MM.1S (cell line): ENCODE measurements around the gene RHOJ.

Experiments
- DNase-seq: peaks from one replicate; pipeline ENCODE4 v3.0.0-alpha.2; 2015
- H2AFZ ChIP-seq: fragments of 300-600 bp; sonication (generic); 2 replicates; pipeline ENCODE4 v1.6.0; 2016; ENCODE audit warnings: antibody characterized with exemption, low read length
- H3F3A ChIP-seq: fragments of 300-600 bp; sonication (generic); 2 replicates; pipeline ENCODE4 v1.6.1; 2016; ENCODE audit warnings: mild to moderate bottlenecking, antibody characterized with exemption, low read length, moderate library complexity, mixed read lengths; ENCODE audit not compliant: insufficient read depth
- H3K27ac ChIP-seq: fragments of 300-600 bp; sonication (generic); 2 replicates; pipeline ENCODE4 v1.5.1; 2016; ENCODE audit warnings: mild to moderate bottlenecking, low read length
- H3K27me3 ChIP-seq: fragments of 300-600 bp; sonication (generic); replicated peaks from 2 replicates; pipeline ENCODE4 v1.6.0; 2016; ENCODE audit warnings: low read length; ENCODE audit not compliant: insufficient read depth
- H3K36me3 ChIP-seq: fragments of 300-600 bp; sonication (generic); replicated peaks from 2 replicates; pipeline ENCODE4 v1.6.1; 2016; ENCODE audit warnings: mild to moderate bottlenecking, low read length, mixed read lengths; ENCODE audit not compliant: insufficient read depth
- H3K4me1 ChIP-seq: fragments of 300-600 bp; sonication (generic); 2 replicates; pipeline ENCODE4 v1.6.1; 2016; ENCODE audit warnings: low read length, mixed read lengths
- H3K4me2 ChIP-seq: fragments of 300-600 bp; sonication (generic); 2 replicates; pipeline ENCODE4 v1.6.0; 2016; ENCODE audit warnings: low read depth, low read length
- H3K4me3 ChIP-seq: fragments of 300-600 bp; sonication (generic); 2 replicates; pipeline ENCODE4 v1.5.1; 2016; ENCODE audit warnings: low read length, mixed read lengths
- H3K79me2 ChIP-seq: fragments of 300-600 bp; sonication (generic); 2 replicates; pipeline ENCODE4 v1.6.1; 2016; ENCODE audit warnings: mixed run types, low read length, mixed read lengths
- H3K9ac ChIP-seq: fragments of 300-600 bp; sonication (generic); 2 replicates; pipeline ENCODE4 v1.6.1; 2016; ENCODE audit warnings: low read length, mixed read lengths
- H3K9me2 ChIP-seq: fragments of 300-600 bp; sonication (generic); replicated peaks from 2 replicates; pipeline ENCODE4 v1.6.1; 2016; ENCODE audit warnings: mild to moderate bottlenecking, low read length, mixed read lengths; ENCODE audit not compliant: insufficient read depth
- H3K9me3 ChIP-seq: fragments of 300-600 bp; sonication (generic); replicated peaks from 2 replicates; pipeline ENCODE4 v1.6.1; 2016; ENCODE audit warnings: mild to moderate bottlenecking, low read length, mixed read lengths; ENCODE audit not compliant: insufficient read depth
- H4K20me1 ChIP-seq: fragments of 300-600 bp; sonication (generic); 2 replicates; pipeline ENCODE4 v1.6.1; 2016; ENCODE audit warnings: mild to moderate bottlenecking, low read length, moderate library complexity, mixed read lengths; ENCODE audit not compliant: insufficient read depth
- CTCF ChIP-seq: fragments of 300-600 bp; sonication (generic); IDR thresholded peaks from 2 replicates; pipeline ENCODE4 v1.5.1; 2016; ENCODE audit warnings: antibody characterized with exemption, low read length, mixed read lengths
- EZH2 ChIP-seq: fragments of 300-600 bp; sonication (generic); optimal IDR thresholded peaks from 2 replicates; pipeline ENCODE3; 2017; ENCODE audit warnings: low read depth, mild to moderate bottlenecking, antibody characterized with exemption, low read length, mixed read lengths
- EZH2phosphoT487 ChIP-seq: fragments of 300-600 bp; sonication (generic); IDR thresholded peaks from 2 replicates; pipeline ENCODE4 v1.6.1; 2018; ENCODE audit warnings: antibody characterized with exemption, low read length

The RHOJ gene

GRCh38 chr14:63322472-63322871 is 118.2 kb downstream of the RHOJ start:
- H3K27me3 ChIP-seq, result no peaks in the 10 kb centered on the region
- no peak overlapping the region for H2AFZ ChIP-seq
- H3K79me2 ChIP-seq, result no peaks in the 10 kb centered on the region
- no peaks in the 10 kb centered on the region for H3K9me3 ChIP-seq
- H3K9me2 ChIP-seq, result no peaks in the 10 kb centered on the region
- no peak overlapping the region for H3K27ac ChIP-seq
- no peaks in the 10 kb centered on the region for H3F3A ChIP-seq
- no peak overlapping the region for H3K4me2 ChIP-seq
- H3K4me1 ChIP-seq, result no peaks in the 10 kb centered on the region
- H3K4me3 ChIP-seq, result no peak overlapping the region
- H3K36me3 ChIP-seq, result no peaks in the 10 kb centered on the region
- no peak overlapping the region for H3K9ac ChIP-seq
- no peak for DNase-seq
- no peaks in the 10 kb centered on the region for H4K20me1 ChIP-seq
- TF ChIP-seq EZH2 (no peak), CTCF (no peak), EZH2phosphoT487 (no peak)

- no peak overlapping the region for H3K4me2 ChIP-seq
- DNase-seq, result no peak
- TF ChIP-seq EZH2 (no peak), CTCF (no peak), EZH2phosphoT487 (no peak)
- no peaks in the 10 kb centered on the region for H3F3A ChIP-seq
- no peak overlapping the region for H3K9ac ChIP-seq
- H3K9me3 ChIP-seq, result no peaks in the 10 kb centered on the region
- H3K27ac ChIP-seq, result no peak overlapping the region
- no peak overlapping the region for H2AFZ ChIP-seq
- no peak overlapping the region for H3K4me3 ChIP-seq
- H3K79me2 ChIP-seq, result no peaks in the 10 kb centered on the region
- H3K27me3 ChIP-seq, result no peaks in the 10 kb centered on the region
- no peaks in the 10 kb centered on the region for H4K20me1 ChIP-seq
- no peaks in the 10 kb centered on the region for H3K9me2 ChIP-seq
- H3K36me3 ChIP-seq, result no peaks in the 10 kb centered on the region
- no peaks in the 10 kb centered on the region for H3K4me1 ChIP-seq
Observed at GRCh38 chr14:63322897-63323573, 118.8 kb downstream of the RHOJ start.

GRCh38 chr14:63326840-63327239 is 122.6 kb downstream of the RHOJ start:
- H3K79me2 ChIP-seq, result no peaks in the 10 kb centered on the region
- no peaks in the 10 kb centered on the region for H3K9me3 ChIP-seq
- no peaks in the 10 kb centered on the region for H4K20me1 ChIP-seq
- H3K4me2 ChIP-seq, result no peak overlapping the region
- H3F3A ChIP-seq, result no peaks in the 10 kb centered on the region
- H3K27ac ChIP-seq, result no peak overlapping the region
- no peak for TF ChIP-seq EZH2
- no peak for TF ChIP-seq CTCF
- TF ChIP-seq EZH2phosphoT487, result no peak
- H3K9me2 ChIP-seq, result no peaks in the 10 kb centered on the region
- no peak overlapping the region for H2AFZ ChIP-seq
- H3K4me1 ChIP-seq, result no peaks in the 10 kb centered on the region
- H3K36me3 ChIP-seq, result no peaks in the 10 kb centered on the region
- no peaks in the 10 kb centered on the region for H3K27me3 ChIP-seq
- no peak overlapping the region for H3K4me3 ChIP-seq
- H3K9ac ChIP-seq, result no peak overlapping the region
- no peak for DNase-seq
